Thoracic aorta (tissue), 2 donors: Measurements from ENCODE around the gene CTBP2. TPM values are rescaled to one million over a fixed set of nuclear protein-coding genes. Genes with fewer than 3 reads are reported as not detected.

Experiments
- ATAC-seq: fragments of 150-250 bp; one replicate; pipeline ENCODE4 v1.8.0; 2017; ENCODE audit warnings: low read depth; ENCODE audit not compliant: insufficient number of reproducible peaks, low FRiP score
- DNase-seq: peaks from one replicate; pipeline ENCODE4 v3.0.0-alpha.2; 2020; ENCODE audit warnings: low spot score
- H3K27ac ChIP-seq, 2 donors: fragments of 200-600 bp; sonication (generic); 1 replicate in 1 of 2; 2 replicates in 1 of 2; pipeline ENCODE4 v1.5.1; 2016; ENCODE audit warnings: mild to moderate bottlenecking in 2 of 2, moderate library complexity in 2 of 2
- H3K27me3 ChIP-seq: fragments of 200-600 bp; sonication (generic); replicated peaks from 2 replicates; pipeline ENCODE4 v1.6.0; 2016; ENCODE audit warnings: mild to moderate bottlenecking; ENCODE audit not compliant: insufficient read depth
- H3K36me3 ChIP-seq: fragments of 200-600 bp; sonication (generic); one replicate; pipeline ENCODE4 v1.5.1; 2016
- H3K4me1 ChIP-seq, 2 donors: fragments of 200-600 bp; sonication (generic); 1 replicate in 1 of 2; 2 replicates in 1 of 2; pipeline versions ENCODE4 v1.5.1 to v1.6.0; 2016; ENCODE audit warnings: low read depth in 2 of 2, mild to moderate bottlenecking in 1 of 2; ENCODE audit not compliant: control insufficient read depth in 1 of 2
- H3K4me3 ChIP-seq: fragments of 200-600 bp; sonication (generic); 2 replicates; pipeline ENCODE4 v1.5.1; 2016; ENCODE audit warnings: mild to moderate bottlenecking
- H3K9me3 ChIP-seq: fragments of 200-600 bp; sonication (generic); 2 replicates; pipeline ENCODE4 v1.5.1; 2016
- total RNA-seq, 2 donors: library from RNA; depleted of rRNA; stranded (reverse); fragments of >200 nt; gene quantifications; one replicate each; pipeline versions ENCODE4 v1.1.0 to v1.2.3, GENCODE V29; 2016
- TF ChIP-seq, protein P1 (sequence below): fragments of 200-600 bp; sonication (generic); IDR thresholded peaks from one replicate; pipeline ENCODE4 v1.5.1; 2019; ENCODE audit warnings: antibody characterized with exemption

CTBP2 gene
- total RNA-seq, 2 donors from 2014 or later: 62.8 to 80.6 TPM

DNA sequence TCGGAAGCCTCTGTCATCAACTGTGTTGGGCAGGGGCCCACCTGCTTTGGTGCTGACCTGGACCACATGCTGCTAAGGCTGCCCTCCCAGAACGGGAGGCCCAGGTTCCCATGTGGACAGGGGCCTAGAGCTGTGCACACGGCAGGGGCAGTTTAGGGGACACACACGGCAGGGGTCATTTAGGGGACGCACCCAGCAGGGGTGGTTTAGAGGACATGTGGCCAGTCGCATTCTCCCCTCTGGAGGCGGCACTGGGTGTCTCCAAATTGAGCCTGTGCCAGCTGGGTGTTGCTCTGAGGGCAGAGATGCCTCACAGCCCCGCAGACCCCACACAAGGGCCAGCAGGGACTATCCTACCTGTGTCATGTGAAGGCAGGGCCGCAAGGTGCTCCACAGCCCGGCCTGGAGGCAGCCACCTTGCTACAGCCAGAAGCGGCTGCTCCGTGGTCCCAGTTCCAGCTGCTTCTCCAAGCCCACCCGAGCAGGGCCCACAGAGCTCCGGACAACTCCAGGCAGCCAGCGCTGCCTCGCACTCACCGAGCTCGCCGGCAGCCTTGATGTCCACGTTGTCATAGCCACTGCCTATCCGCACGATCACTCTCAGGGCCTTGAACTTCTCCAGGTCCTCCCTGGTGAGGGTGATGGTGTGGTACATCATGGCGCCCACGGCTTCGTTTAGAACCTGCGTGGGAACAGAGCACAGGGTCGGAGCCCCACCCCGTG lies 157.8 kb downstream of the CTBP2 start:
- no peak for ATAC-seq
- peak overlapping the region in 1 of 2 donors; percentile 92 for H3K27ac ChIP-seq
- no peaks in the 10 kb centered on the region for H3K27me3 ChIP-seq
- no peaks in the 10 kb centered on the region for H3K9me3 ChIP-seq
- peaks cover 40 to 70% of the 10 kb centered on the region in 2 donors for H3K4me1 ChIP-seq
- TF ChIP-seq, protein P1, sequence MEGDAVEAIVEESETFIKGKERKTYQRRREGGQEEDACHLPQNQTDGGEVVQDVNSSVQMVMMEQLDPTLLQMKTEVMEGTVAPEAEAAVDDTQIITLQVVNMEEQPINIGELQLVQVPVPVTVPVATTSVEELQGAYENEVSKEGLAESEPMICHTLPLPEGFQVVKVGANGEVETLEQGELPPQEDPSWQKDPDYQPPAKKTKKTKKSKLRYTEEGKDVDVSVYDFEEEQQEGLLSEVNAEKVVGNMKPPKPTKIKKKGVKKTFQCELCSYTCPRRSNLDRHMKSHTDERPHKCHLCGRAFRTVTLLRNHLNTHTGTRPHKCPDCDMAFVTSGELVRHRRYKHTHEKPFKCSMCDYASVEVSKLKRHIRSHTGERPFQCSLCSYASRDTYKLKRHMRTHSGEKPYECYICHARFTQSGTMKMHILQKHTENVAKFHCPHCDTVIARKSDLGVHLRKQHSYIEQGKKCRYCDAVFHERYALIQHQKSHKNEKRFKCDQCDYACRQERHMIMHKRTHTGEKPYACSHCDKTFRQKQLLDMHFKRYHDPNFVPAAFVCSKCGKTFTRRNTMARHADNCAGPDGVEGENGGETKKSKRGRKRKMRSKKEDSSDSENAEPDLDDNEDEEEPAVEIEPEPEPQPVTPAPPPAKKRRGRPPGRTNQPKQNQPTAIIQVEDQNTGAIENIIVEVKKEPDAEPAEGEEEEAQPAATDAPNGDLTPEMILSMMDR: no peak
- no peak for DNase-seq
- H3K36me3 ChIP-seq: peaks cover 10% of the 10 kb centered on the region
- H3K4me3 ChIP-seq: no peak overlapping the region

DNA sequence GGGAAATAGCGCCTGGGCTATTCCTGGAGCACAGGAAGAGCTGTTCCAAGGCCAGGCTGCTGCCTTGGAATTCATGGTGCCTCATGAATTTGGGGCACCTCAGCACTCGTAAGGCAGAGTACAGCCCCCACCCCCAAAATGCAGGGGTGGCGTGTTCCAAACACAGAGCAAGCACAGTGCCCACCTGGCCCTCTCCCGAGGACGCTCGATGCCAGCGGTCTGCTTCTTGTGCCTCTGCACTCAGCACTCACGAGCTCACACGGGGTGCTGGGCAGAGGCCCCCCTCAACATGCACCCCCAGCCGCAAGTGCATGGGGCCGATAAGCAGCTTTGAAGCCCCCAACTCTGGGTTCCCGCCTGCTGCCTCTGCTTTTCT lies 158.3 kb downstream of the CTBP2 start:
- Histone ChIP-seq H3K36me3 (peaks cover 16% of the 10 kb centered on the region), H3K4me3 (peak overlapping the region; percentile 44), H3K27ac (peak overlapping the region; percentile 68 to 92), H3K27me3 (no peaks in the 10 kb centered on the region), H3K4me1 (peaks cover 40 to 68% of the 10 kb centered on the region in 2 donors), H3K9me3 (no peaks in the 10 kb centered on the region)
- TF ChIP-seq, protein P1: no peak
- DNase-seq (no peak), ATAC-seq (no peak)

DNA sequence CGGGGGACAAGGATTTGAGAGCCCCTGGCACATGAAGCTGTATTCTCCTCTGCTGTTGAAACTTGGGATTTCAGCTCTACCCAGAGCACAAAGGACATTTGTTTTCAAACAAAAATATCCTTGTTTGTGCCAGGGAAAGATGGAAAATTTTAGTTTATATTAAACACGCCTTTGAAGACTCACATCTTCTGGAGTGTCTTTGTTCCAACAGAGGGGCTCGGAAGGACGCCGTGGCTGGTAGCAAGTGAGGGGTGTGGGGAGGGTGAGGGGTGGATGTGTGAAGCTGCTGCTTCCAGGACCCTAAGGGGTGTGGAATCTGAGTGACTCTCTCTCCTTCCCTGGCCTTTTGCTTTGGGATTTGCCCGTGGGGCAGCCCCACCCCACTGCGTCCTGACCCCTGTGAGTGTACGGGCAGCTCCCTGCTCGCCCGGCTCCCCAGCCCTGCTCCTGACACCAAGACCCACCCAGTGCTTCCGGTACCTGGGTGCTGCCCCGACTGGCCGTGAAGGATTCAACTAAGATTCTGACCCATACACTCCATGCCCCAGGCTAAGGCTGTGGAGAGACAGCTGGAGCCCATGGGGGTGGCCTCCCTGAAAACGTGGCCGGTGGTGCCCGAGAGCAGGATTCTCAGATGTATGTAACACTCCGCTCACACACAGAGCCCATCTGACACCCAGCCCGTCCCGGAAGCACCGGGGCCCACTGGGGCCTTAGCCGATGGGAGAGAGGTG lies 158.9 kb downstream of the CTBP2 start:
- peaks cover 21% of the 10 kb centered on the region for H3K36me3 ChIP-seq
- no peaks in the 10 kb centered on the region for H3K27me3 ChIP-seq
- no peaks in the 10 kb centered on the region for H3K9me3 ChIP-seq
- no peak for ATAC-seq
- peaks cover 40 to 62% of the 10 kb centered on the region in 2 donors for H3K4me1 ChIP-seq
- TF ChIP-seq, protein P1: no peak
- no peak for DNase-seq
- peak overlapping the region; percentile 44 for H3K4me3 ChIP-seq
- peak overlapping the region; percentile 68 to 92 for H3K27ac ChIP-seq

DNA sequence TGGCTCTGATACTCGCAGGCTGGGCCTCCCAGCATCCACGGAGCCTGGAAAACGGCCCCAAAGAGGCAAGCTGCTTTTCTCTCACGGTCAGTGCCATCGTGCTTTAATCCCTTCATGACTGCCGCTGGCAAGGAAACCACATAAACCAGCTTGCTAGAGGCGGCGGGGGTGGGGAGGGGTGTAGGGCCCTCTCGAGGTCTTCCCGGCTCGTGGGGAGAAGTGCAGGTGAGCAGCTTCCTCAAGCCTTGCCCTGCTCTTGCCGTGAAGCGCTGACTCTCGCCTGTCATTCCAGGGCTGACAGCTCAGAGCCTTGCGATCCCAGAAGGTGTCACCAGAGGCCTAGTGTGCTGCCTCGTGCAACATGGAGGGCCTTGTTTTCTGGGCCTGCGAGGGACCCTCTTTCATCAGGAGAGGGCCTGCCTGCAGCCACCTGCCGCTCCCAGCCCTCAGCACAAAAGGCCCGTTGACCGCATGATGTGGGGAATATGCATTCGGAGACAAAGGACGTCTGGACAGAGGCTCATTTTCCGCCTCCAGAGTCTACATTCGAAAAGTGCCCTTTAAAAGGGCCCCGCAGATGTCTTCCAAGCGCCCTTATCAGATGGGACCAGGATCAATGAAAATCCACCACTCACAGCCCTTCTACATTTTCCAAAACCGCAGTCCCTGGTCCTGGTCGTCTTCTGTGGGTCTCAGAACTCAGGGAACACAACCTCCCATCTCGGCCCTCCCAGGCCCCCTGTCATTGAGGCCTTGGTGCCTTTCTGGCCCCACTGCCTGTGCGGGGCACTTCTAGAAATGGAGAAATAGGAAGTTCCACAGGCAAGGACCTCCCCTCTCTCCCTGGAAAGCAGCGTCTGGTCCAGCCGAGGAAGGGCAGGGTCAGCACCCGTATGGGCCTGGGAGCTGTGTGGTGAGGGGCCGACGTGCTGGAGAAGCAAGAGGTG lies 159.7 kb downstream of the CTBP2 start:
- no peaks in the 10 kb centered on the region for H3K27me3 ChIP-seq
- H3K4me3 ChIP-seq: peak overlapping the region; percentile 60
- TF ChIP-seq, protein P1: no peak
- peaks cover 40 to 59% of the 10 kb centered on the region in 2 donors for H3K4me1 ChIP-seq
- DNase-seq (no peak), ATAC-seq (no peak)
- peak overlapping the region; percentile 68 to 92 for H3K27ac ChIP-seq
- peaks cover 25% of the 10 kb centered on the region for H3K36me3 ChIP-seq
- no peaks in the 10 kb centered on the region for H3K9me3 ChIP-seq
